ENCODE measurements around the gene AUNIP.
A peak's percentile ranks its signal among the peaks of the same experiment; 100 is the strongest.

The AUNIP gene

DNA sequence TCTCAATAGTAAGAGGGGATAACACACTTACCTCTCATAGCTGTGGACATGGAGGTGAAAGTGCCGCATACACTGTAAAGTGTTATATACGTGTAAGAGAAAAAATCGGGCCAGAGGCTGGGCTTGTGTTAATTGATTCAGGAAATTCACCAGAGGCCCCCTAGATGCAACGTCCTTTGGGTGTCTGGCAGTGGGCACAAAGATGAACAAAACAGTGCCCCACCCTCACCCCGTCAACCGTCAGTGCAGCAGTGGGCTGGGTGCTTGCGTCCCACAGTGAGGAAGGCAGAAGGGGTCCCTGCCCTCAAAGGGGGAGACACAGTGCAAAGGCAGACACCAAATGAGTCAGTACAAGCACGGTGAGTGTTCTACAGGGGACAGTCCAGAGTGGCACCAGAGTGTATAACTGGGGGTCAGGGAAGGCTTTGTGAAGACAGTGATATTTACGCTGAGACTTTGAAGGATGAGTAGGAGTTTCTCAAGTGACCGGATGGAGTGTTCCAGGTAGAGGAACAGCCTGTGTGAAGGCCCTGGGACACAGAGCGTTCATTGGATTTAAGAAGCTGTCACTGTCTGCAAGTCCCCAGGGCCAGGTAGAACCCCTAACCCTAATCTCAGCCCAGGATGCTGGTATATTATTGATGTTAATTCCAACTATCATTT lies 46.1 kb downstream of the AUNIP start:
- in situ Hi-C loops (cut with MboI; ENCODE audit: low pct_unique_long_range_greater_than_20kb, low sequenced_read_pairs, unreplicated experiment), result no loop called here
- DNase-seq (ENCODE audit: low spot score), result no peak
- no peak for TF ChIP-seq CTCF (IDR thresholded peaks at IDR 0.05; ENCODE audit: extremely low read depth, insufficient read depth, missing control alignments)

DNA sequence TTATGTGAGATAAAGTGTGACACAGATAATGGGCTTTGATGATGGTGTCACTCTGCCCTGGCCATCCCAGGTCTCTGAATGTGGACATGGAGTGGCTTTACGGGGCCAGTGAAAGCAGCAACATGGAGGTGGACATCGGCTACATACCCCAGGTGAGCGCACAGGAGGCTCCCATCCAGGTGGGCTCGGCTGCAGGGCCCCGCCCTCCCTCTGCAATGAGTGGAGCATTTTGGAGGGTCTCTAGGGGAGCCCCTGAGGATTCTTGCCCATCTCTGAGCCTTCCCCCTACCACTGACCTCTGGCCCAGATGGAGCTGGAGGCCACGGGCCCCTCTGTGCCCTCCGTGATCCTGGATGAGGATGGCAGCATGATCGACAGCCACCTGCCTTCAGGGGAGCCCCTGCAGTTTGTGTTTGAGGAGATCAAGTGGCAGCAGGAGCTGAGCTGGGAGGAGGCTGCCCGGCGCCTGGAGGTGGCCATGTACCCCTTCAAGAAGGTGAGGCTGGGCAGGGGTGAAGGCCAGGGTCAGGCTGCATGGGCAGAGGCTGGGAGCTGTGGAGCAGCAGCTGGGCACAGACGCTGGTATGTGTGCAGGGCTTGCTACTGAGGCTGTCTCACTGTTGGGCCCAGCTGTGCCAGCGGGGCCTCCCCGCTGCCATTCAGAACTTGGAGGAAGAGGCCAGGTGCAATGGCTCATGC lies 47.7 kb downstream of the AUNIP start:
- no peak for TF ChIP-seq CTCF (IDR thresholded peaks at IDR 0.05; ENCODE audit: extremely low read depth, insufficient read depth, missing control alignments)
- no peak for DNase-seq (ENCODE audit: low spot score)
- in situ Hi-C loops (cut with MboI; ENCODE audit: low pct_unique_long_range_greater_than_20kb, low sequenced_read_pairs, unreplicated experiment), result no loop called here

GRCh38 chr1:25810341-25811299 lies 48.6 kb downstream of the AUNIP start:
- TF ChIP-seq CTCF (IDR thresholded peaks at IDR 0.05; ENCODE audit: extremely low read depth, insufficient read depth, missing control alignments), result peak; percentile 97
- in situ Hi-C loops (cut with MboI; ENCODE audit: low pct_unique_long_range_greater_than_20kb, low sequenced_read_pairs, unreplicated experiment), result no loop called here
- DNase-seq (ENCODE audit: low spot score), result peak; percentile 85

- in situ Hi-C loops (cut with MboI; ENCODE audit: low pct_unique_long_range_greater_than_20kb, low sequenced_read_pairs, unreplicated experiment), result no loop called here
- TF ChIP-seq CTCF (IDR thresholded peaks at IDR 0.05; ENCODE audit: extremely low read depth, insufficient read depth, missing control alignments), result peak; percentile 28
- no peak for DNase-seq (ENCODE audit: low spot score)
These were observed 49.3 kb downstream of the AUNIP start for GRCh38 chr1:25809929-25810328.

- no peak for TF ChIP-seq CTCF (IDR thresholded peaks at IDR 0.05; ENCODE audit: extremely low read depth, insufficient read depth, missing control alignments)
- no peak for DNase-seq (ENCODE audit: low spot score)
- in situ Hi-C loops (cut with MboI; ENCODE audit: low pct_unique_long_range_greater_than_20kb, low sequenced_read_pairs, unreplicated experiment), result no loop called here
These were observed 49.9 kb downstream of the AUNIP start for GRCh38 chr1:25809283-25809926.

Measured in GM13977 (cell line).